ENCODE measurements around the gene MIA3. TPM values are rescaled to one million over a fixed set of nuclear protein-coding genes. Genes with fewer than 3 reads are reported as not detected.

Gene MIA3
- total RNA-seq, 8 experiments from 2014 or later = 53.0 to 96.5 (median 77.7) TPM

DNA sequence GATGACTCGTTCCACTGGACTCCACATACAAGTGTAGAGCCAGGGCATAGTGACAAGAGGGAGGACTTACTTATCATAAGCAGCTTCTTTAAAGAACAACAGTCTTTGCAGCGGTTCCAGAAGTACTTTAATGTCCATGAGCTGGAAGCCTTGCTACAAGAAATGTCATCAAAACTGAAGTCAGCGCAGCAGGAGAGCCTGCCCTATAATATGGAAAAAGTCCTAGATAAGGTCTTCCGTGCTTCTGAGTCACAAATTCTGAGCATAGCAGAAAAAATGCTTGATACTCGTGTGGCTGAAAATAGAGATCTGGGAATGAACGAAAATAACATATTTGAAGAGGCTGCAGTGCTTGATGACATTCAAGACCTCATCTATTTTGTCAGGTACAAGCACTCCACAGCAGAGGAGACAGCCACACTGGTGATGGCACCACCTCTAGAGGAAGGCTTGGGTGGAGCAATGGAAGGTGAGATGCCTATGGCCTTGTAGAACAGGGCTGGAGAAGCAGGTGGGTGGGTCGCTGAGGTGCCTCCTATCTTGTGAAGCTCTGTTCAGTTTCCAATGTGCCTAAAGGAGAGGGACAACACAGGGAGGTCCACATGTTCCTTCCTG lies 12.1 kb downstream of the MIA3 start:
- no peaks in the 10 kb centered on the region for H3K4me1 ChIP-seq (replicated peaks in 1 of 2)
- ATAC-seq (replicated peaks in 6 of 8) = no peak
- no peak overlapping the region for H3K4me3 ChIP-seq
- H3K27ac ChIP-seq = no peak overlapping the region
- in situ Hi-C loops (cut with MboI; ENCODE audit: low pct_unique_long_range_greater_than_20kb in 2 of 9, low sequenced_read_pairs in 9 of 9, unreplicated experiment in 9 of 9) = loop anchor here in 7 of 9 experiments (10.0 to 25.0 kb wide), 2 partner anchors 165 to 168 kb away; no protein-coding TSS in a partner anchor
- WGBS, 10 experiments = 87 to 100% (median 92%) methylated on average over 2 to 7 of the region's 7 CpGs; no CpG with 5 or more reads in 1 of the 10 experiments

DNA sequence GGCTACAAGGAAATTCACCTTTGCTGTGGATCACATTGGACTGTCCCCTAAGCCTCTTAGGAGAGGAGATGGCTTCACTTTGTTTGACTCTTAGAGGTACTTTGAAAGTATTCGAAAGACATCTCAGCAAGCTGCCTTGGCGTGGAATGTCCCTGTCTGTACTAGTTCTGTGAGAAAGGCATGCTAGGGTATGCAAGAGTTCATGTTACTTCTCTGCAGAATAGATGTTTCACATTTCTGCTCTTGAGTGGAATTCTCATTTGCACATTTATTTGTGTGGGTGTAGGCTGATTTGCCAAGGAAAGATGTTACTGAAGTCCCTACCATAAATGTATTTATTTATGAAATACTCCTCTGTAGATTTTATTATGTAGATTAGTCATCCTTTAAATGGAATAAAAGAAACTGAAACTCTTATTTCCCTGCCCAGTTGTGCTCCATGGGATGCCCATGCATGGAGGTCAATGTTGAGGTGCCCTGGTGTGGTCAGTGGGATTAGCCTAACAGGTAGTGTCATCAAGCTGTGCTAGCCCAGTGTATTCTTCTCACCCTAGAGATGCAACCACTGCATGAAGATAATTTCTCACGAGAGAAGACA lies 13.8 kb downstream of the MIA3 start:
- Histone ChIP-seq H3K27ac (no peak overlapping the region), H3K4me3 (no peak overlapping the region), H3K4me1 (replicated peaks in 1 of 2) (no peaks in the 10 kb centered on the region)
- in situ Hi-C loops (cut with MboI; ENCODE audit: low pct_unique_long_range_greater_than_20kb in 2 of 9, low sequenced_read_pairs in 9 of 9, unreplicated experiment in 9 of 9) = loop anchor here in 7 of 9 experiments (10.0 to 25.0 kb wide), 2 partner anchors 167 to 169 kb away; no protein-coding TSS in a partner anchor
- peak in 3 of 8 experiments; percentile 69 to 91 (median 74) for ATAC-seq (replicated peaks in 6 of 8)
- 40 to 100% (median 93%) methylated on average over 1 to 3 of the region's 3 CpGs; no CpG with 5 or more reads in 2 of the 10 experiments for WGBS, 10 experiments

DNA sequence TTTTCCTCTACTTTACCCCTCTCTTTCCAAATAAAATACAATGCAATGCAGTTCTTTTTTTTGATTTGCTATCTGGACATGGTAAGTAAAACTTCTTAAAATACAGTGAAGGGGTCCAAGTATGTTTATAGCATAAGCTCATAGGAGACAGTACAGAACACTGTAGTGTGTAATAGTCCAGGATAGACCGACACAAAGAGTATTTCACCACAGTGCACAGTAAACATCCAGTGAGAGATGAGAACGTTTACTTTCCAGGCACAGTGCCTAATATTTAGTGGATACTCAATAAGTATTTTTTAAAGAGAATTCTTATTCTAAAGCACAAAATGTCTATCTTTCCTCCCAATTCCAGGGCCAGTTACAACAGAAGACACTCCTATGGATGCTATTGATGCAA lies 14.9 kb downstream of the MIA3 start:
- 38 to 94% (median 87%) methylated on average over 1 to 2 of the region's 2 CpGs; no CpG with 5 or more reads in 3 of the 10 experiments for WGBS, 10 experiments
- H3K27ac ChIP-seq = no peak overlapping the region
- in situ Hi-C loops (cut with MboI; ENCODE audit: low pct_unique_long_range_greater_than_20kb in 2 of 9, low sequenced_read_pairs in 9 of 9, unreplicated experiment in 9 of 9) = loop anchor here in 7 of 9 experiments (10.0 to 25.0 kb wide), 2 partner anchors 168 to 170 kb away; no protein-coding TSS in a partner anchor
- H3K4me1 ChIP-seq (replicated peaks in 1 of 2) = no peaks in the 10 kb centered on the region
- no peak overlapping the region for H3K4me3 ChIP-seq
- no peak for ATAC-seq (replicated peaks in 6 of 8)

DNA sequence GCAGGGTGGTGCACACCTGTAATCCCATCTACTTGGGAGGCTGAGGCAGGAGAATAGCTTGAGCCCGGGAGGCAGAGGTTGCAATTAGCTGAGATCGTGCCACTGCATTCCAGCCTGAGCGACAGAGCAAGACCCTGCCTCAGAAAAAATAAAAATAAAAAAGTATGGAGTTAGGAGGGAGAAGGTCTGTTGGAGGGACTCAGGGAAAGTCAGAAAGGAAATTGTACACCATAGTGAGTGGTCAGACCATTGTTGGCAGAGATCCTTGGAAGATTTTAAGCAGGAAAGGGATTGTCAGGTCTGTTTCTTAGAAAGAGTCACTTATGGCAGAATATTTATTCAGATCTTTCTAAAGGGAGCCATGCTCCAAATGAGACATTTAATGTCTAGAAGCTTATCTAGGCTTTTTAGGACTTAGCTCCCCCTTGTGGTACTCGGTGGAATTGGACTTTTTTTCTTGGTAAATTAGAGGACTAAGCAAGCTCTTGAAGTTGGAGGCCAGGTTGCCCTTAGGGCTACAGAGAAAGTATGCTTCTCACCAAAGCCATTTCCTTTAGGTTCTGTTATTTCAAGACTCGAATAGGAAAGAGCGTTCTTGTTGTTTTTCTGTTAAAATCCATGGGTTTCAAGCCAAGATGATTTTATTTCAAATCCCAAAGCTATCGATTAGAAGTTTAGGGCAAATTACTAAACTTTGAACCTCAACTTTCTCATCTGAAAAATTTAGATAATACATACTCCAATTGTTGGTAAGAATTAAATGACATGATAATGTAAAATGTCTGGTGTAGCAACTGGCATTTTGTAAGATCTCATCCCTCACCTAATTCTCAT lies 16.5 kb downstream of the MIA3 start:
- Histone ChIP-seq H3K27ac (no peak overlapping the region), H3K4me3 (no peak overlapping the region), H3K4me1 (replicated peaks in 1 of 2) (no peaks in the 10 kb centered on the region)
- in situ Hi-C loops (cut with MboI; ENCODE audit: low pct_unique_long_range_greater_than_20kb in 2 of 9, low sequenced_read_pairs in 9 of 9, unreplicated experiment in 9 of 9) = loop anchor here in 7 of 9 experiments (10.0 to 25.0 kb wide), 2 partner anchors 170 to 172 kb away; no protein-coding TSS in a partner anchor
- ATAC-seq (replicated peaks in 6 of 8) = peak; percentile 60 to 80 (median 73)
- WGBS, 10 experiments = 22 to 100% (median 40%) methylated on average over 1 to 7 of the region's 7 CpGs

DNA sequence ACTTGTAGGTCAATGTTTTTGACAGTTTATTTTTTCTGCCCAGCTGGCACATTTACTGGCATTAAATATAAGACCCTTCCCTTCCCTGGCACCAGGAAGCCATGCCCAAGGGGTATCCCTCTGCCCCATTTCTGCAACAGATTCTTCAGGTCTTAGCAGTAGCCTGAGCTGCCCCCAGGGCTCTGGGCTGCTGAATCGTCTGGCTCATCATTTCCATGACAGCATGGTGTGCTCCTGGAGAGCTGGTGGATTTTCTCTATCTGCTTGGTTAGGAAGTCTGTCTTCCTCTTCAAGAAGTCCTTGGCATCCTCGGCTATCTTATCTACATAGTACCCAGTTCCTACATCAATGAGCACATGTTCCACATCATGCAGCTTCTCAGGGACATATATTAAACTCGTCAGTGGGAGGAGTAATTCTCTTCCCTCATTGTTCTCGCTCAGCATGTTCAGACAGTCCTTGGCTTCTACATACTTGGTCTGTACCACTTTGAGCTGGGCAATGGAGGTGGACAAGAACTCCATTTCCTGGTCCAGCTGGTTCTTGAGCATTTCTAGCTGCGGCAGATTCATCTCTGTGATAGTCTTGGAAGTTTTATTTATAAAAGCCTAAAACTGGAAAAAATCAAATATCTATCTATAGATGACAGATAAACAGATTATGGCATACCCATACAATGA lies 23.5 kb downstream of the MIA3 start:
- in situ Hi-C loops (cut with MboI; ENCODE audit: low pct_unique_long_range_greater_than_20kb in 2 of 9, low sequenced_read_pairs in 9 of 9, unreplicated experiment in 9 of 9) = loop anchor here in 4 of 9 experiments (25.0 kb wide), 1 partner anchor 179 kb away; no protein-coding TSS in a partner anchor
- peak in 1 of 8 experiments; percentile 9 for ATAC-seq (replicated peaks in 6 of 8)
- Histone ChIP-seq H3K27ac (no peak overlapping the region), H3K4me1 (replicated peaks in 1 of 2) (peaks cover 6 to 11% of the 10 kb centered on the region in 2 donors), H3K4me3 (no peak overlapping the region)
- WGBS, 10 experiments = 39 to 83% (median 63%) methylated on average over 1 to 5 of the region's 5 CpGs; no CpG with 5 or more reads in 1 of the 10 experiments

DNA sequence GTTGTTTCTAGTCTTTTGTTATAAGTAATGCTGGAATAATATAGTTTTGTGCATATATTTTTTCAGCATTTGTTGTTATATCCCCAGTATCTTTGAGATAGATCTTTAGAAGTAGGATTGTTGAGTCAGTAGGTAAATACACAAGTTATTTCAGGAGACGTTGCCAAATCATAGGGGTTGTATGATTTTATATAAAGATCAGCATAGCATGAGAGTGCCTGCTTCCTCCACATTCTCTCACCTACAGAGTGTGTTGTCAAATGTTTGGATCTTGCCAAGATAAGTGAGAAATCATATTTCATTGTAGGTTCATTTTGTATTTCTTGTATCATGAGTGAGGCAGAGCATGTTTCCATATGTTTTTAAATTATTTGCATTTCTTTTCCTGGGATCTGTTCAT lies 24.6 kb downstream of the MIA3 start:
- no peak for ATAC-seq (replicated peaks in 6 of 8)
- in situ Hi-C loops (cut with MboI; ENCODE audit: low pct_unique_long_range_greater_than_20kb in 2 of 9, low sequenced_read_pairs in 9 of 9, unreplicated experiment in 9 of 9) = loop anchor here in 4 of 9 experiments (25.0 kb wide), 1 partner anchor 180 kb away; no protein-coding TSS in a partner anchor
- 77 to 100% (median 100%) methylated on average over 1 of the region's 1 CpG; no CpG with 5 or more reads in 1 of the 10 experiments for WGBS, 10 experiments
- Histone ChIP-seq H3K4me1 (replicated peaks in 1 of 2) (peaks cover 6 to 11% of the 10 kb centered on the region in 2 donors), H3K27ac (no peak overlapping the region), H3K4me3 (no peak overlapping the region)

DNA sequence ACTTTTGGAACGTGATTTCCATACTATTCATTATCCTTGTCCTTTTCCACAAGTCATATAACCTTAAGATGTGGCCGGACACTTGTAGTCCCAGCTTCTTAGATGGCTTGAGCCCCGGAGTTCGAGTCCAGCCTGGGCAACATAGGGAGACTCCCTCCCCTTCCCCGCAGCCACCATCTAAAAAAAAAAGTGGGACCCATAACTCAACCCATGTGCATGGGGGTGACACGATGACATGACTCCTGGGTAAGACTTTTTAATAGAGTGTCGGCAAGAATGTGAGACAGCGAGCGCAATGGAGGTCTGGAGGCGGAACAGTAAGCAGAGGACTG lies 25.7 kb downstream of the MIA3 start:
- peak overlapping the region; percentile 56 to 85 (median 80) for H3K4me3 ChIP-seq
- ATAC-seq (replicated peaks in 6 of 8) = peak in 2 of 8 experiments; percentile 54 to 63
- in situ Hi-C loops (cut with MboI; ENCODE audit: low pct_unique_long_range_greater_than_20kb in 2 of 9, low sequenced_read_pairs in 9 of 9, unreplicated experiment in 9 of 9) = loop anchor here in 4 of 9 experiments (25.0 kb wide), 1 partner anchor 181 kb away; no protein-coding TSS in a partner anchor
- H3K27ac ChIP-seq = peak overlapping the region; percentile 73 to 91
- WGBS, 10 experiments = 0 to 62% (median 20%) methylated on average over 1 to 10 of the region's 10 CpGs; no CpG with 5 or more reads in 1 of the 10 experiments
- H3K4me1 ChIP-seq (replicated peaks in 1 of 2) = peaks cover 6 to 11% of the 10 kb centered on the region in 2 donors

DNA sequence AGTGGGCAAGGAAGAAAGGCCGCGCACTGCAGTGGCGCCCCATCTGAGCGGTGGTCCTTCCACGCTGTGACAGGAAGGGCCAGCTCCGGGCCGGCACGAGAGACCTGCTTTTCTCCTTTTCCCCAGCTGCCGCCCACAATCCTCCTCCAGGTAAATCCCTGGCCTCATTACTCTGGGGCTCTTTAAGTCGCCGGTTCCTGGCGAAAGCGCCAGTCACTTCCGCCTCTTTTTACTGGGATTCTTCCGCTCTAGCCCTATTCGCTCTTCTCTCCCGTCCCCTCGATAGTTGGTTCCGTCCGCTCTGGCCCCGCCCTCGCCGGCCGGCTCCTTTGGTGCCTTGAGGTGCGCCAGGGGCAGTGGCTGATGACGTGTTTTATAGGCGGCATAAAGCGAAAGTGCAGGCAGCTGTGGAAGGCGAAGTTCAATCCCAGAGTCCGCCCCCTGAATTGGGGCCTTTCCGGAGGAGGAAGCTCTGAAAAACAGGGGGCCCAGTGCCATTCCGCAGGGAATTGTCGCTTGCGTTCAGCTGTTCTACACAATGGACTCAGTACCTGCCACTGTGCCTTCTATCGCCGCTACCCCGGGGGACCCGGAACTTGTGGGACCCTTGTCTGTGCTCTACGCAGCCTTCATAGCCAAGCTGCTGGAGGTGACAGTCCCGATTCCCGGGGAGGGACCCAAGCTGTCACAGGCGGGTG lies 26.2 kb downstream of the MIA3 start:
- peak overlapping the region; percentile 73 to 91 for H3K27ac ChIP-seq
- H3K4me1 ChIP-seq (replicated peaks in 1 of 2) = peaks cover 6 to 11% of the 10 kb centered on the region in 2 donors
- peak; percentile 96 to 99 (median 97) for ATAC-seq (replicated peaks in 6 of 8)
- in situ Hi-C loops (cut with MboI; ENCODE audit: low pct_unique_long_range_greater_than_20kb in 2 of 9, low sequenced_read_pairs in 9 of 9, unreplicated experiment in 9 of 9) = loop anchor here in 4 of 9 experiments (25.0 kb wide), 1 partner anchor 182 kb away; no protein-coding TSS in a partner anchor
- WGBS, 10 experiments = 0 to 17% (median 1%) methylated on average over 1 to 28 of the region's 42 CpGs; no CpG with 5 or more reads in 2 of the 10 experiments
- H3K4me3 ChIP-seq = peak overlapping the region; percentile 56 to 85 (median 80)

DNA sequence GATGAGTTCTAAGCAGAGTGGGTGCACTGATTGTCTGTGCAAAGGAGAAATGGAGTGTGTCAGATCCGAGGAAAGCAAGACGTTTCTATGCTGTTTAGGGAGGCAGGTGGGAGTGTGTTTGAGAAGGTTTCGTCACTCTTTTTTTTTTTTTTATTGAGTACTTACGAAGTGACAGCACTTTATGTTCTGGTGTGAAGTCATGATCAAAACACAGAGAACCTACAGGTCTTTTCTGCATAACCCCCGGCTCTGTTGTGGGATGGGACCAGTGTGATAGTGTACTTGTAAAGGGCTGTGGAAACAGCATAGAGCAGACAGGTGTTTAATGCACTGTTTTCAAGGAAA lies 26.7 kb downstream of the MIA3 start:
- peak overlapping the region; percentile 56 to 85 (median 80) for H3K4me3 ChIP-seq
- no peak for ATAC-seq (replicated peaks in 6 of 8)
- peak overlapping the region; percentile 67 to 91 for H3K27ac ChIP-seq
- in situ Hi-C loops (cut with MboI; ENCODE audit: low pct_unique_long_range_greater_than_20kb in 2 of 9, low sequenced_read_pairs in 9 of 9, unreplicated experiment in 9 of 9) = loop anchor here in 4 of 9 experiments (25.0 kb wide), 1 partner anchor 182 kb away; no protein-coding TSS in a partner anchor
- peaks cover 6 to 11% of the 10 kb centered on the region in 2 donors for H3K4me1 ChIP-seq (replicated peaks in 1 of 2)
- 0 to 50% (median 0%) methylated on average over 1 to 5 of the region's 5 CpGs; no CpG with 5 or more reads in 1 of the 10 experiments for WGBS, 10 experiments

DNA sequence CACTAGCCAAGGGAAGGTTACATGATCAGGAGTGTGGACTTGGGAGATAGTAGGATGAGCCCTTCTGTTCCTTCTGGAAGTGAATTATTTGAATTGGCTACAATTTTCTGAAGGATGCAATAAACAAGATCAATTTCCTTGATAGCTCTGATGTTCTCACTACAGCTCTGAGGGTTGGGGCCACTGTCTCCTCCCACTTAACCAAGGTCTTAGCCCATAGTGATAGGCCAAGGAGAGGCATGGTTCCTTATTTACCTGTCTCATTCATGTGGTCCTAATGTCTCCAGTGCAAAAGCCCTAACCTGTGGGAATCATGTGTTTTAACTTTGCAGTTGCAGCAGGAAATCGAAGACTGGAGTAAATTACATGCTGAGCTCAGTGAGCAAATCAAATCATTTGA lies 34.8 kb downstream of the MIA3 start:
- Histone ChIP-seq H3K27ac (no peak overlapping the region), H3K4me3 (no peak overlapping the region), H3K4me1 (replicated peaks in 1 of 2) (no peaks in the 10 kb centered on the region)
- WGBS, 10 experiments = 40 to 100% (median 93%) methylated on average over 1 of the region's 1 CpG; no CpG with 5 or more reads in 1 of the 10 experiments
- in situ Hi-C loops (cut with MboI; ENCODE audit: low pct_unique_long_range_greater_than_20kb in 2 of 9, low sequenced_read_pairs in 9 of 9, unreplicated experiment in 9 of 9) = no loop called here
- no peak for ATAC-seq (replicated peaks in 6 of 8)

DNA sequence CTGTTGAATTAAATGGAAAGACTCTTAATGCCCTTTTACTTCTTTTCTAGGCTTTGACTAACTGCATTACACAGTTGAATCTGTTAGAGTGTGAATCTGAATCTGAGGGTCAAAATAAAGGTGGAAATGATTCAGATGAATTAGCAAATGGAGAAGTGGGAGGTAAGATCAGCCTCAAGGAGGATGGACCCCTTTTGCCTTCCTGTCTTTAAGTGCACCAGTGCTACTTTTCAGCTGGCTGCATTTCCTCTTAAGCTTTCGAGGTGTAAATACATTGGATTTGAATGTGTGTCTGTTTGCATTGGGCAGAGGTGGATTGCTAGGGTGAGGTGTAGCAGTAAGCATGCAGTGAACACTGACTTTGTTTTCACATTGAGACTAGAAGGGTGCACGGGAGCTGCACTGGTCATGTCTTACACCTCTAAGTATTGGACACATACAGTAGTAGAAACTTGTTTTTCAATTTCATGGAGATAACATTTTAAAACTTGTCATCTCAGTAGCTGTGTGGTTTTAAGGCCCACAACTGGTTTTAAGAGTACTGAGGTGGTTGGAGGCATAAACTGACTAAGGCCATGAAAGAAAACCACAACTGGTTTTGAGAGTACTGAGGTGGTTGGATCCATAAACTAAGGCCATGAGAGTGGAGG lies 35.4 kb downstream of the MIA3 start:
- Histone ChIP-seq H3K4me3 (no peak overlapping the region), H3K27ac (no peak overlapping the region), H3K4me1 (replicated peaks in 1 of 2) (no peaks in the 10 kb centered on the region)
- 0 to 100% (median 95%) methylated on average over 1 to 2 of the region's 2 CpGs; no CpG with 5 or more reads in 5 of the 10 experiments for whole genome bisulfite sequencing, 10 experiments
- ATAC-seq (replicated peaks in 6 of 8) = peak in 1 of 8 experiments; percentile 15
- in situ Hi-C loops (cut with MboI; ENCODE audit: low pct_unique_long_range_greater_than_20kb in 2 of 9, low sequenced_read_pairs in 9 of 9, unreplicated experiment in 9 of 9) = no loop called here
